ENCODE measurements around the gene P4HTM.

GRCh38 chr3:49016414-49017228, 26.6 kb downstream of the P4HTM start:
- TF ChIP-seq CTCF (conservative IDR thresholded peaks at IDR 0.05; ENCODE audit: low read length), result no peak
- TF ChIP-seq EZH2phosphoT487 (IDR thresholded peaks at IDR 0.05; ENCODE audit: borderline replicate concordance), result no peak
